Adrenal gland (tissue), 12 donors: ENCODE results near the gene MARCKSL1. TPM values are rescaled to one million over a fixed set of nuclear protein-coding genes. Genes with fewer than 3 reads are reported as not detected.

Experiments
- DNase-seq, 7 donors: peaks; one replicate each; pipeline ENCODE4 v3.0.0-alpha.2; 2019 to 2020
- H3K27ac ChIP-seq, 5 donors: fragments of 200-600 bp; sonication (generic) in 4 of 5; 1 replicate in 3 of 5; 2 replicates in 2 of 5; pipeline versions ENCODE4 v1.5.1 to v1.8.0; 2016 to 2020; ENCODE audit warnings: mild to moderate bottlenecking in 1 of 5
- H3K27me3 ChIP-seq: fragments of 200-600 bp; 2 replicates; pipeline ENCODE4 v1.8.0; 2021
- H3K36me3 ChIP-seq, 2 donors: fragments of 200-600 bp; replicated peaks in 1 of 2; 1 replicate in 1 of 2; 2 replicates in 1 of 2; pipeline versions ENCODE4 v1.5.1 to v1.8.0; 2018 to 2022
- H3K4me1 ChIP-seq, 2 donors: fragments of 200-600 bp; replicated peaks in 1 of 2; 1 replicate in 1 of 2; 2 replicates in 1 of 2; pipeline versions ENCODE4 v1.5.1 to v1.8.0; 2018 to 2021
- H3K4me3 ChIP-seq, 4 donors: fragments of 200-600 bp; sonication (generic) in 3 of 4; one replicate each; pipeline ENCODE4 v1.5.1; 2016 to 2018
- H3K9me3 ChIP-seq, 3 donors: fragments of 200-600 bp; sonication (generic) in 1 of 3; replicated peaks in 1 of 3; 1 replicate in 2 of 3; 2 replicates in 1 of 3; pipeline versions ENCODE4 v1.5.1 to v1.8.0; 2016 to 2021
- CTCF ChIP-seq, 6 experiments: fragments of 450-650 bp in 4 of 6; fragments of 200-600 bp in 2 of 6; sonication (generic) in 1 of 6; IDR thresholded peaks; 1 replicate in 5 of 6; 2 replicates in 1 of 6; pipeline versions ENCODE4 v1.5.1 to v1.8.0; 2016 to 2021; ENCODE audit warnings: antibody characterized with exemption in 6 of 6, mild to moderate bottlenecking in 2 of 6, moderate library complexity in 1 of 6
- POLR2A ChIP-seq, 2 donors: fragments of 450-650 bp; IDR thresholded peaks; one replicate each; pipeline ENCODE4 v1.6.1; 2017; ENCODE audit warnings: antibody characterized with exemption in 2 of 2, mild to moderate bottlenecking in 2 of 2, moderate library complexity in 1 of 2
- WGBS, 4 donors: extraction: QIAGEN DNeasy Blood & Tissue Kit in 2 of 4; methylation state at CpG; one replicate each; pipeline versions ENCODE4 v1.1.5 to v1.1.7; 2013 to 2017; 5-methylcytosine and 5-hydroxymethylcytosine counted together
- intact Hi-C, 2 donors: fragments of 100-400 bp; cut with DNase I; formaldehyde crosslinking; loops; one replicate each; pipeline versions ENCODE4 v1.14.1 to v1.15.0; 2022 to 2023
- polyA plus RNA-seq, 3 donors: library from polyadenylated mRNA; stranded (reverse); fragments of 200-250 nt in 2 of 3; fragments of 350-450 nt in 1 of 3; fragmentation: Illumina TruSeq in 1 of 3; extraction: RNeasy Lipid Tissue Mini Kit (QIAGEN cat#74804) in 1 of 3; gene quantifications; one replicate each; pipeline ENCODE4 v1.2.3, GENCODE V29; 2013 to 2014
- total RNA-seq, 9 donors: library from RNA; depleted of rRNA in 4 of 9; stranded (reverse); fragments of >200 nt in 4 of 9; fragments of 120-200 nt in 1 of 9; fragmentation: NEBNext Ultra II Directional in 1 of 9; extraction: Animal tissue kit (Norgen Biotek cat#: 25700) in 1 of 9; gene quantifications; one replicate each; pipeline versions ENCODE4 v1.1.0 to v1.2.4, GENCODE V29; 2013 to 2023
- donor health status: healthy with polysubstance abuse.
- donor health status: Bipolar disorder and iron deficiency.
- donor health status: DM: yes; HTN: yes; CAD: no.
- donor health status: DM: no; HTN: no; CAD: no.
- donor health status: DM: no; HTN: no; CAD: no.
- donor health status: DM: yes; HTN: yes; CAD: no.

Gene MARCKSL1
- total and polyA plus RNA-seq, 12 donors, result 24.2 to 82.2 (median 49.1) TPM

GRCh38 chr1:32365445-32365844 lies 29.4 kb upstream of the MARCKSL1 start:
- Histone ChIP-seq H3K27me3 (no peaks in the 10 kb centered on the region), H3K4me3 (no peak overlapping the region), H3K9me3 (no peaks in the 10 kb centered on the region), H3K36me3 (peaks cover 0 to 58% of the 10 kb centered on the region in 2 donors), H3K4me1 (peaks cover 14 to 18% of the 10 kb centered on the region in 2 donors), H3K27ac (no peak overlapping the region)
- 66 to 85% (median 79%) methylated on average over 6 of the region's 6 CpGs for WGBS, 4 donors
- intact Hi-C loops, result no loop called here
- TF ChIP-seq CTCF (IDR thresholded peaks at IDR 0.05), result no peak
- TF ChIP-seq POLR2A (IDR thresholded peaks at IDR 0.05), result no peak
- no peak for DNase-seq

- DNase-seq, result no peak
- Histone ChIP-seq H3K36me3 (peaks cover 0 to 58% of the 10 kb centered on the region in 2 donors), H3K4me3 (no peak overlapping the region), H3K27me3 (no peaks in the 10 kb centered on the region), H3K4me1 (peaks cover 14 to 18% of the 10 kb centered on the region in 2 donors), H3K27ac (no peak overlapping the region), H3K9me3 (no peaks in the 10 kb centered on the region)
- intact Hi-C loops, result no loop called here
- 87 to 94% (median 89%) methylated on average over 5 of the region's 5 CpGs for WGBS, 4 donors
- TF ChIP-seq POLR2A (IDR thresholded peaks at IDR 0.05) (no peak), CTCF (IDR thresholded peaks at IDR 0.05) (no peak)
Observed at GRCh38 chr1:32364836-32365235, 28.8 kb upstream of the MARCKSL1 start.

GRCh38 chr1:32363713-32364112 lies 27.7 kb upstream of the MARCKSL1 start:
- 91 to 95% (median 93%) methylated on average over 8 to 12 of the region's 12 CpGs for WGBS, 4 donors

More at GRCh38 chr1:32363713-32364112, 27.7 kb upstream of the MARCKSL1 start:
- Histone ChIP-seq H3K27ac (no peak overlapping the region), H3K4me3 (no peak overlapping the region), H3K9me3 (no peaks in the 10 kb centered on the region), H3K4me1 (peaks cover 14 to 18% of the 10 kb centered on the region in 2 donors), H3K27me3 (no peaks in the 10 kb centered on the region), H3K36me3 (peaks cover 0 to 48% of the 10 kb centered on the region in 2 donors)
- DNase-seq, result no peak
- TF ChIP-seq POLR2A (IDR thresholded peaks at IDR 0.05) (no peak), CTCF (IDR thresholded peaks at IDR 0.05) (no peak)
- intact Hi-C loops, result no loop called here
